ENCODE results near the gene SPATS2.
A peak's percentile ranks its signal among the peaks of the same experiment; 100 is the strongest.

SPATS2 gene

GRCh38 chr12:49336645-49337584, 30.3 kb upstream of the SPATS2 start, which contains the start of gene C1QL4 (continued):
- TF ChIP-seq, protein P1, sequence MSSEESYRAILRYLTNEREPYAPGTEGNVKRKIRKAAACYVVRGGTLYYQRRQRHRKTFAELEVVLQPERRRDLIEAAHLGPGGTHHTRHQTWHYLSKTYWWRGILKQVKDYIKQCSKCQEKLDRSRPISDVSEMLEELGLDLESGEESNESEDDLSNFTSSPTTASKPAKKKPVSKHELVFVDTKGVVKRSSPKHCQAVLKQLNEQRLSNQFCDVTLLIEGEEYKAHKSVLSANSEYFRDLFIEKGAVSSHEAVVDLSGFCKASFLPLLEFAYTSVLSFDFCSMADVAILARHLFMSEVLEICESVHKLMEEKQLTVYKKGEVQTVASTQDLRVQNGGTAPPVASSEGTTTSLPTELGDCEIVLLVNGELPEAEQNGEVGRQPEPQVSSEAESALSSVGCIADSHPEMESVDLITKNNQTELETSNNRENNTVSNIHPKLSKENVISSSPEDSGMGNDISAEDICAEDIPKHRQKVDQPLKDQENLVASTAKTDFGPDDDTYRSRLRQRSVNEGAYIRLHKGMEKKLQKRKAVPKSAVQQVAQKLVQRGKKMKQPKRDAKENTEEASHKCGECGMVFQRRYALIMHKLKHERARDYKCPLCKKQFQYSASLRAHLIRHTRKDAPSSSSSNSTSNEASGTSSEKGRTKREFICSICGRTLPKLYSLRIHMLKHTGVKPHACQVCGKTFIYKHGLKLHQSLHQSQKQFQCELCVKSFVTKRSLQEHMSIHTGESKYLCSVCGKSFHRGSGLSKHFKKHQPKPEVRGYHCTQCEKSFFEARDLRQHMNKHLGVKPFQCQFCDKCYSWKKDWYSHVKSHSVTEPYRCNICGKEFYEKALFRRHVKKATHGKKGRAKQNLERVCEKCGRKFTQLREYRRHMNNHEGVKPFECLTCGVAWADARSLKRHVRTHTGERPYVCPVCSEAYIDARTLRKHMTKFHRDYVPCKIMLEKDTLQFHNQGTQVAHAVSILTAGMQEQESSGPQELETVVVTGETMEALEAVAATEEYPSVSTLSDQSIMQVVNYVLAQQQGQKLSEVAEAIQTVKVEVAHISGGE (tag by site-specific recombination; conservative IDR thresholded peaks at IDR 0.05; ENCODE audit: low read depth), result no peak
- TF ChIP-seq SCRT2 (tag by site-specific recombination; IDR thresholded peaks at IDR 0.05) (no peak), ZNF830 (tag by site-specific recombination; IDR thresholded peaks at IDR 0.05; ENCODE audit: low read depth) (no peak), ZNF521 (tag by site-specific recombination; IDR thresholded peaks at IDR 0.05) (no peak), FEZF1 (tag by site-specific recombination; IDR thresholded peaks at IDR 0.05) (no peak), MYNN (tag by site-specific recombination; IDR thresholded peaks at IDR 0.05; ENCODE audit: borderline replicate concordance) (no peak), ZNF404 (tag by site-specific recombination; IDR thresholded peaks at IDR 0.05) (no peak), KLF1 (tag by site-specific recombination; IDR thresholded peaks at IDR 0.05) (peak; percentile 67), BCL11B (tag by site-specific recombination; IDR thresholded peaks at IDR 0.05; ENCODE audit: low read depth) (no peak), ZBTB6 (tag by site-specific recombination; IDR thresholded peaks at IDR 0.05) (no peak), ZNF501 (tag by site-specific recombination; IDR thresholded peaks at IDR 0.05) (peak; percentile 45; the same call in 1 of the 2 replicates), SCRT1 (tag by site-specific recombination; IDR thresholded peaks at IDR 0.05; ENCODE audit: borderline replicate concordance) (no peak), ZSCAN16 (tag by site-specific recombination; IDR thresholded peaks at IDR 0.05) (no peak), ZNF664 (tag by site-specific recombination; IDR thresholded peaks at IDR 0.05) (no peak), ZNF530 (tag by site-specific recombination; IDR thresholded peaks at IDR 0.05; ENCODE audit: low read depth) (no peak), ZNF426 (tag by site-specific recombination; IDR thresholded peaks at IDR 0.05) (no peak), ZNF157 (tag by site-specific recombination; IDR thresholded peaks at IDR 0.05) (no peak), ZBTB21 (tag by site-specific recombination; IDR thresholded peaks at IDR 0.05) (no peak), ZNF837 (tag by site-specific recombination; IDR thresholded peaks at IDR 0.05) (no peak), ZNF214 (tag by site-specific recombination; IDR thresholded peaks at IDR 0.05; ENCODE audit: borderline replicate concordance) (no peak), ZNF621 (tag by site-specific recombination; IDR thresholded peaks at IDR 0.05) (no peak), ZNF677 (tag by site-specific recombination; IDR thresholded peaks at IDR 0.05) (no peak), ZNF211 (tag by site-specific recombination; IDR thresholded peaks at IDR 0.05; ENCODE audit: low read depth) (no peak), YY2 (tag by site-specific recombination; IDR thresholded peaks at IDR 0.05) (no peak)
- TF ChIP-seq, protein P2, sequence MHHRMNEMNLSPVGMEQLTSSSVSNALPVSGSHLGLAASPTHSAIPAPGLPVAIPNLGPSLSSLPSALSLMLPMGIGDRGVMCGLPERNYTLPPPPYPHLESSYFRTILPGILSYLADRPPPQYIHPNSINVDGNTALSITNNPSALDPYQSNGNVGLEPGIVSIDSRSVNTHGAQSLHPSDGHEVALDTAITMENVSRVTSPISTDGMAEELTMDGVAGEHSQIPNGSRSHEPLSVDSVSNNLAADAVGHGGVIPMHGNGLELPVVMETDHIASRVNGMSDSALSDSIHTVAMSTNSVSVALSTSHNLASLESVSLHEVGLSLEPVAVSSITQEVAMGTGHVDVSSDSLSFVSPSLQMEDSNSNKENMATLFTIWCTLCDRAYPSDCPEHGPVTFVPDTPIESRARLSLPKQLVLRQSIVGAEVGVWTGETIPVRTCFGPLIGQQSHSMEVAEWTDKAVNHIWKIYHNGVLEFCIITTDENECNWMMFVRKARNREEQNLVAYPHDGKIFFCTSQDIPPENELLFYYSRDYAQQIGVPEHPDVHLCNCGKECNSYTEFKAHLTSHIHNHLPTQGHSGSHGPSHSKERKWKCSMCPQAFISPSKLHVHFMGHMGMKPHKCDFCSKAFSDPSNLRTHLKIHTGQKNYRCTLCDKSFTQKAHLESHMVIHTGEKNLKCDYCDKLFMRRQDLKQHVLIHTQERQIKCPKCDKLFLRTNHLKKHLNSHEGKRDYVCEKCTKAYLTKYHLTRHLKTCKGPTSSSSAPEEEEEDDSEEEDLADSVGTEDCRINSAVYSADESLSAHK (tag by site-specific recombination; IDR thresholded peaks at IDR 0.05), result no peak
- TF ChIP-seq, protein P3, sequence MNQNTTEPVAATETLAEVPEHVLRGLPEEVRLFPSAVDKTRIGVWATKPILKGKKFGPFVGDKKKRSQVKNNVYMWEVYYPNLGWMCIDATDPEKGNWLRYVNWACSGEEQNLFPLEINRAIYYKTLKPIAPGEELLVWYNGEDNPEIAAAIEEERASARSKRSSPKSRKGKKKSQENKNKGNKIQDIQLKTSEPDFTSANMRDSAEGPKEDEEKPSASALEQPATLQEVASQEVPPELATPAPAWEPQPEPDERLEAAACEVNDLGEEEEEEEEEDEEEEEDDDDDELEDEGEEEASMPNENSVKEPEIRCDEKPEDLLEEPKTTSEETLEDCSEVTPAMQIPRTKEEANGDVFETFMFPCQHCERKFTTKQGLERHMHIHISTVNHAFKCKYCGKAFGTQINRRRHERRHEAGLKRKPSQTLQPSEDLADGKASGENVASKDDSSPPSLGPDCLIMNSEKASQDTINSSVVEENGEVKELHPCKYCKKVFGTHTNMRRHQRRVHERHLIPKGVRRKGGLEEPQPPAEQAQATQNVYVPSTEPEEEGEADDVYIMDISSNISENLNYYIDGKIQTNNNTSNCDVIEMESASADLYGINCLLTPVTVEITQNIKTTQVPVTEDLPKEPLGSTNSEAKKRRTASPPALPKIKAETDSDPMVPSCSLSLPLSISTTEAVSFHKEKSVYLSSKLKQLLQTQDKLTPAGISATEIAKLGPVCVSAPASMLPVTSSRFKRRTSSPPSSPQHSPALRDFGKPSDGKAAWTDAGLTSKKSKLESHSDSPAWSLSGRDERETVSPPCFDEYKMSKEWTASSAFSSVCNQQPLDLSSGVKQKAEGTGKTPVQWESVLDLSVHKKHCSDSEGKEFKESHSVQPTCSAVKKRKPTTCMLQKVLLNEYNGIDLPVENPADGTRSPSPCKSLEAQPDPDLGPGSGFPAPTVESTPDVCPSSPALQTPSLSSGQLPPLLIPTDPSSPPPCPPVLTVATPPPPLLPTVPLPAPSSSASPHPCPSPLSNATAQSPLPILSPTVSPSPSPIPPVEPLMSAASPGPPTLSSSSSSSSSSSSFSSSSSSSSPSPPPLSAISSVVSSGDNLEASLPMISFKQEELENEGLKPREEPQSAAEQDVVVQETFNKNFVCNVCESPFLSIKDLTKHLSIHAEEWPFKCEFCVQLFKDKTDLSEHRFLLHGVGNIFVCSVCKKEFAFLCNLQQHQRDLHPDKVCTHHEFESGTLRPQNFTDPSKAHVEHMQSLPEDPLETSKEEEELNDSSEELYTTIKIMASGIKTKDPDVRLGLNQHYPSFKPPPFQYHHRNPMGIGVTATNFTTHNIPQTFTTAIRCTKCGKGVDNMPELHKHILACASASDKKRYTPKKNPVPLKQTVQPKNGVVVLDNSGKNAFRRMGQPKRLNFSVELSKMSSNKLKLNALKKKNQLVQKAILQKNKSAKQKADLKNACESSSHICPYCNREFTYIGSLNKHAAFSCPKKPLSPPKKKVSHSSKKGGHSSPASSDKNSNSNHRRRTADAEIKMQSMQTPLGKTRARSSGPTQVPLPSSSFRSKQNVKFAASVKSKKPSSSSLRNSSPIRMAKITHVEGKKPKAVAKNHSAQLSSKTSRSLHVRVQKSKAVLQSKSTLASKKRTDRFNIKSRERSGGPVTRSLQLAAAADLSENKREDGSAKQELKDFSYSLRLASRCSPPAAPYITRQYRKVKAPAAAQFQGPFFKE (tag by site-specific recombination; IDR thresholded peaks at IDR 0.05; ENCODE audit: borderline replicate concordance), result no peak
